GM12865 (cell line): Measurements from ENCODE around the gene OSTF1.

ENCODE experiments used
- DNase-seq: peaks from one replicate; pipeline ENCODE4 v3.0.0; 2010; ENCODE audit warnings: low read depth
- H3K4me3 ChIP-seq: 2 replicates; pipeline ENCODE4 v1.5.1; 2011; ENCODE audit warnings: mild to moderate bottlenecking, low read depth, low read length, control low read depth
- CTCF ChIP-seq: IDR thresholded peaks from 2 replicates; pipeline ENCODE4 v1.5.1; 2011; ENCODE audit warnings: low read length, control low read depth, low read depth, inconsistent platforms; ENCODE audit not compliant: insufficient read depth; ENCODE audit errors: missing control alignments

OSTF1 gene

GRCh38 chr9:75051285-75051684, 37.0 kb upstream of the OSTF1 start:
- no peak overlapping the region for H3K4me3 ChIP-seq
- TF ChIP-seq CTCF, result no peak
- DNase-seq, result no peak

GRCh38 chr9:75053869-75054268, 34.4 kb upstream of the OSTF1 start:
- TF ChIP-seq CTCF, result no peak
- H3K4me3 ChIP-seq, result no peak overlapping the region
- DNase-seq, result peak; percentile 53

- TF ChIP-seq CTCF, result no peak
- no peak overlapping the region for H3K4me3 ChIP-seq
- no peak for DNase-seq
Measured at GRCh38 chr9:75054368-75055001, 33.8 kb upstream of the OSTF1 start.

- TF ChIP-seq CTCF, result no peak
- no peak for DNase-seq
- no peak overlapping the region for H3K4me3 ChIP-seq
Measured at GRCh38 chr9:75061169-75061568, 27.1 kb upstream of the OSTF1 start.

- no peak for TF ChIP-seq CTCF
Measured at GRCh38 chr9:75063556-75064305, 24.6 kb upstream of the OSTF1 start.

GRCh38 chr9:75064307-75065025, 23.8 kb upstream of the OSTF1 start:
- H3K4me3 ChIP-seq, result no peak overlapping the region
- no peak for TF ChIP-seq CTCF
- no peak for DNase-seq

More at GRCh38 chr9:75063556-75064305, 24.6 kb upstream of the OSTF1 start:
- H3K4me3 ChIP-seq, result no peak overlapping the region
- DNase-seq, result no peak
